Hematopoietic multipotent progenitor cell (in vitro differentiated cells): Measurements from ENCODE around the gene IL17REL. TPM values are rescaled to one million over a fixed set of nuclear protein-coding genes. Genes with fewer than 3 reads are reported as not detected.

Experiments
- DNase-seq, 3 donors: peaks; one replicate each; pipeline ENCODE4 v3.0.0-alpha.2; 2011 to 2015; ENCODE audit warnings: low read depth in 2 of 3, low spot score in 2 of 3
- small RNA-seq: library from RNA; depleted of rRNA; stranded (forward); fragments of <200 nt; gene quantifications from one replicate; pipeline ENCODE3, GENCODE V24; 2012
- total RNA-seq: library from RNA; depleted of rRNA; stranded (reverse); fragments of >200 nt; gene quantifications from one replicate; pipeline ENCODE4 v1.2.3, GENCODE V29; 2012

IL17REL gene
- total RNA-seq, 1 donor, result under 0.01 TPM

GRCh38 chr22:49949914-49950292 lies 62.7 kb downstream of the IL17REL start:
- no peak for DNase-seq

GRCh38 chr22:49948958-49949913 lies 63.3 kb downstream of the IL17REL start:
- DNase-seq, result no peak

DNA sequence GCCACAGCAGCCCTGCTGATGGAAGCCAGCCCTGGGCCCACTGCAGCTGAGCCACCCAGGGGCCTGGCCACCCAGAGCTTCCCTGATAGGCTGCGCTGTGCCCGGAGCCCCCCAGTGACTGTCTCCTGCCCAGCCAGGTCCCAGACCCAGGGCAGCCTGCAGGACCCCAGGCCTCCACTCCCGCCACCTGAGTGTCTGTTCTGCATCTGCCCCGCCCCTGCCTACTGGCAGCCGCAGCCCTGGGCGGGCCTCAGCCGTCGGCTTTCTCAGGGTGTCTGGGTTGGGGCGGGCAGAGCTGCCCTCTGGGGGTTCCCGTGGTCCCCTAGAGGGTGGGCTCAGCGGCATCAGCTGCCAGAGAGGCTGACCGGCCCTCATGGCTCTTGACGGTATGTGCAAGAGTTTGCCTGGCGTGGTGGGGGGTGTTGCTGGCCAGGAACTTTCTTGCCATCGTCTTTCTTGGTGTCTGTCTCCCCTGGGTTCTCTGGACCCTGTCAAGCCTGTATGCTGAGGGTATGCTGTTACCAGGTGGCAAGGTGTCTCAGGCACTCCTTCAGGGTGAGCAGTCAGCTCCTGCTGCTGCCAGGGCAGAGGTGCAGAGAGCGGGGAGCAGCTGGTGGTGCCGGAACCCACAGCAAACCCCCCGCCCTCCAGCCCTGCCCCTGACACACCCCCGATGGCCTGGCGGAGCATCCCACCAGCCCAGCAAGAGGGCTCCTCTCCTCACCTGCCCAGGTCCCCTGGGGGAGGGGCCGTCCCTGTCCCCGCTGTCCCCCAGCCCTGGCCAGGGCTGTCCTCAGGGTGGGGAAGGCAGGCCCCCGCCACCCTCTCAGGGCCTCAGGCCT lies 64.2 kb downstream of the IL17REL start:
- DNase-seq, result no peak

DNA sequence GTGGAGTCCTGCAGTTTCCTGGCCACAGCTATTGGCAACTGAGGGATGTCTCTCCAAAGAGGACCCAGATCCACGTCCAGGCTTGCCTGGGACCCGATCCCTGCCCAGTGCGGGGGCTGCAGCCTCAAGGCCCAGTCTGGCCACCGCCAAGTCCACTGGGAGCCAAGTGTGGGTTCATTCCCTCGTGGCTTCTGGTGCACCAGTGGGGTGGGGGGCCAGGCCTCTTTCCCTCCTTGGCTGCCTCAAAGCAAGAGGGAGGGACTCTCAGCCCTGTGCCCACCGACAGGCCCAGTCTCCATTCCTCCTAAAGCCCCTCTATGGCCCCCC lies 65.3 kb downstream of the IL17REL start:
- no peak for DNase-seq

DNA sequence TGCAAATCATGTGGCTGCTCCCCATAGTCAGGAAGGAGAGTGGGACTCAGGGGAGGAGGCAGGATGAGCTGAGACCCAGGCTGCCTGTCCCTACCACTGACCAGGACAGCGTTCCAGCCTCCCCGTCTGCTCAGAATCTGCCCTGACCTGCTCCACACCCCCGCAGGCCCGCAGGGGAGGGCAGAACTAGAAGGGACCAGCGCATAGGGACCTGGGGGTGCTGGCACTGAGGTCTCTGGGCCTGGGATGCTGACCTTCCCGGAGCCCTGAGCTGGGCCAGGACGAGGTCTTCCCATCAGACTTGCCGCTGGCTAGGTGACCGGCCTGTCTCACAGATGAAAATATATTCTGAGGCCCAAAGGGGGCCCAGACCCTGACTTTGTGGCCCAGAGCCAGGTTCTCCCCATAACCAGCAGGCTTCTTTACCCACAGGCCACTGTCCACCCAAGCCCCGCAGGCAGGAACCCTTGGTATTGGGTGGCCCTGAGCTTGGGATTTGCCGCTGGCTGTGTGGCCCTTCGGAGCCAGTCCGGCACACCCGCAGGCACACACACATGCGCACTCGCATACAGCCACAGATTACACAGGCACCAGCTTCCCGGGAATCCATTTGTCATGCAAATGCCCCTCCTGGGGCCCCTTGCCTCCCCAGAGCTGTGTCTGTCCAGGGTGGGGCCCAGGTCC lies 65.8 kb downstream of the IL17REL start:
- DNase-seq, result no peak

- peak in 1 of 3 donors; percentile 46 for DNase-seq
Measured at GRCh38 chr22:49945042-49945794, 67.3 kb downstream of the IL17REL start.

Small RNAs within 50 kb of the gene (small RNA-seq; reads per million reads assigned to genes)
- gene MIR6821, result not detected

Other genes with a start within 250 kb of the IL17REL start
- 46.0 TPM for gene BRD1, start 184.9 kb downstream of the IL17REL start, total RNA-seq
- gene ZBED4, start 158.9 kb downstream of the IL17REL start, total RNA-seq, result 31.2 TPM
- 35.5 TPM for gene ALG12, start 94.3 kb downstream of the IL17REL start, total RNA-seq
- 21.3 TPM for gene CRELD2, start 94.1 kb downstream of the IL17REL start, total RNA-seq
- 84.6 TPM for gene PIM3, start 52.0 kb downstream of the IL17REL start, total RNA-seq
- gene TTLL8, start 45.5 kb upstream of the IL17REL start, total RNA-seq, result 0.27 TPM
- 139 TPM for gene MLC1, start 72.7 kb upstream of the IL17REL start, total RNA-seq
- gene MOV10L1, start 77.2 kb upstream of the IL17REL start, total RNA-seq, result 0.27 TPM
- gene PANX2, start 158.0 kb upstream of the IL17REL start, total RNA-seq, result 6.5 TPM
- gene TRABD, start 173.1 kb upstream of the IL17REL start, total RNA-seq, result 70.0 TPM
- 31.8 TPM for gene SELENOO, start 188.2 kb upstream of the IL17REL start, total RNA-seq
- gene TUBGCP6, start 232.3 kb upstream of the IL17REL start, total RNA-seq, result 76.7 TPM
- gene HDAC10, start 238.5 kb upstream of the IL17REL start, total RNA-seq, result 51.7 TPM
- 30.2 TPM for gene MAPK12, start 248.9 kb upstream of the IL17REL start, total RNA-seq